ENCODE data around the gene GLUD1.
"Not testable (repeated sequence)": the region's sequence is repeated elsewhere in the genome, so short reads cannot be mapped to it uniquely, and the experiment has no call there.

The GLUD1 gene

GRCh38 chr10:87038786-87039185 lies 55.9 kb downstream of the GLUD1 start:
- no peak for DNase-seq

DNA sequence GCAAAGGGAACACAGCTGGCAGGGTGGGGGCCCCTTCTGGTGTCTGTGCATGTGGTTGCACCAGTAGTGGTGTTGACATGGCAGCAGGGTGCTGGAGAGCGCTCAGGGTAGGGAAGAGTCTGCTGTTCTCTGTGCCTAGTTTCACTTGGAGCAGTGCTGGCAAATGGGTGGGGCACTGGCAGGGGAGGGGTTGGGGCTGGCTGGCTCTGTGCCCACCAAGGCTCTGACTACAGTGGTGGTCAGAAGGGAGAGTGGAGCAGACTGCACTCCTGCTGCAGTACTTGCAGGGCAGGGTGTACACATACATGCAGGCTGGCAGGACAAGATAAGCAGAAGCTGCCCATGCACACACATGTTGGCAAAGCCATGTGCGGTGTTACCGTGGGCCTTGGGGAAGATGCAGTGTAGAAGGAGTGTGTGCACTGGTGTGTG lies 56.3 kb downstream of the GLUD1 start:
- no peak for DNase-seq

GRCh38 chr10:87036623-87037022 lies 58.0 kb downstream of the GLUD1 start:
- DNase-seq: no peak

- DNase-seq: no peak
Observed at GRCh38 chr10:87030912-87031635, 63.6 kb downstream of the GLUD1 start.

DNA sequence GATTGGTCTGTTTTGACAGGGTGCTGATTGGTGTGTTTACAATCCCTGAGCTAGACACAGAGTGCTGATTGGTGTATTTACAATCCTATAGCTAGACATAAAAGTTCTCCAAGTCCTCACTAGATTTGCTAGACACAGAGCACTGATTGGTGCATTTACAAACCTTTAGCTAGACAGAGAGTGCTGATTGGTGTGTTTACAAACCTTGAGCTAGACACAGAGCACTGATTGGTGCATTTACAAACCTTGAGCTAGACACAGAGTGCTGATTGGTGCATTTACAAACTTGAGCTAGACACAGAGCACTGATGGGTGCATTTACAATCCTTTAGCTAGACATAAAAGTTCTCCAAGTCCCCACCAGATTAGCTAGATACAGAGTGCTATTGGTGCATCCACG lies 64.2 kb downstream of the GLUD1 start:
- DNase-seq: not testable (repeated sequence)

GRCh38 chr10:87026747-87027508 lies 67.7 kb downstream of the GLUD1 start:
- not testable (repeated sequence) for DNase-seq

GRCh38 chr10:87025285-87025958 lies 69.2 kb downstream of the GLUD1 start:
- DNase-seq: not testable (repeated sequence)

- not testable (repeated sequence) for DNase-seq
Observed at GRCh38 chr10:87020056-87020455, 74.6 kb downstream of the GLUD1 start, which contains the start of gene FAM25A. TSS of gene FAM25A (plus strand) at chr10:87020294. CDS start at chr10:87020325, 31 bp downstream.

- not testable (repeated sequence) for DNase-seq
Observed at GRCh38 chr10:87019504-87019903, 75.1 kb downstream of the GLUD1 start.

DNA sequence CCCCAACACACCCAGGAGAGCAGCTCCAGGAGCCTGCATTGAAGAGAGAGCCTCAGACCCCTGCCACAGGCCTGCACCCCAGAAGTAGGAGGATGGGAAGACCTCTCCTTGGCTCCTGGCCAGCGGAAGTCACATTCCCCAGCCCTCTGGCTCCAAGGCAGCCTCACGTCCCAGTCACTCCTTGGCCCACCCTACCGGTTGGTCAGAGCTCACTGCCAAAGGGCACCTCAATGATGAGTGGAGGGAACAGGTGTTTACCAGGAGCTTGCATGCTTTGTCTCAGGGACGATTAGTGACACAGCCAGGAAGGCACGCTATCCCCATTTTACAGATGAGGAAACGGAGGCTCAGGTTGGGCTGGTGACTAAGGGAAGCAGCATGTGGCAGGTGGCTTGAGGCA lies 75.6 kb downstream of the GLUD1 start:
- DNase-seq: not testable (repeated sequence)

- not testable (repeated sequence) for DNase-seq
Observed at GRCh38 chr10:87018127-87018526, 76.5 kb downstream of the GLUD1 start.

DNA sequence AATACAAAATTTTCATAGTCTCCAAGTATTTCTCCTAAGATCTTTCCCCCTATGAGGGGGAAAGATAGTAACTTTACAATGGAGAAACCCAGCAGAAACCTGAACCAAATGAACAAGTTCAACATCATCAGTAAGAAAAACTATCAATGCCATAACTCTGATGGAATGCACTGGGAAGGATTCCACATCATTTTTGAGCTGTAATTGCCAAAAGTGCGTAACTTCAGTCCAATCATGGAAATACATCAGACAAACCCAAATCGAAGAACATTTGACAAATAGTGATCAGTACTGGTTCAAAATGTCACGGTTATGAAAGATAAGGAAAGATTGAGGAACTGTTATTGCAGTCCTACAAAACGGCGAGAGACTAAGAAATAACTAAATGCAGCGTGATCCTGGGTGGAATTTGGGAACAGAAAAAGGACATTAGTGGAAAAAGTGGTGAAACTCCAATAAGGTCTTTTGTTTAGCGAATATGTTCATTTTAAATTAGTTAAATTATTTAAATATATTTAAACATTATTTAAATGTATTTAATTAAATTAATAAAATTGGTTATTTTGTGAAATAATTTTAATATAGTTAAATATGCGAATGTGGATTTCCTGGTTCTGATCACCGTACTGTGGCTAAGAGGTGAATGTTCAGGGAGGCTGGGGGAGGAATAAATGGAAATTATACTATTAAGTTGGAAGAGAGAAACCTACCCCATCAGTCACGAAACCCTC lies 79.5 kb downstream of the GLUD1 start:
- not testable (repeated sequence) for DNase-seq

DNA sequence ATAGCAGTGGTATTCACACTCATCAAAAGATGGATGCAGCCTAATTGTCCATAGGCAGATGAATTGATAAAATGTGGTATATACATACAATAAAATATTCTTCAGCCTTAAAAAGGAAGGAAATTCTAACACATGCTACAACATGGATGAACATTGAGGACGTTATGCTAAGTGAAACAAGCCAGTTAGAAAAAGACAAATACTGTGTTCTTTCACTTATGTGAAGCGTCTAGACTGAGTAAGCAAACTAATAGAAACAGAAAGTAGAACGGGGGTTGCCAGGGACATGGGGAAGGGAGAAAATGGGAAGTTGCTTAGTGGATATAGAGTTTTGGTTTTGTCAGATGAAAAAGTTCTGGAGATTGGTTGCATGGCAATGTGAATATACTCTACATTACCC lies 81.1 kb downstream of the GLUD1 start:
- not testable (repeated sequence) for DNase-seq

- DNase-seq: not testable (repeated sequence)
Observed at GRCh38 chr10:87009134-87009696, 85.4 kb downstream of the GLUD1 start.

GRCh38 chr10:87008303-87008702 lies 86.3 kb downstream of the GLUD1 start:
- not testable (repeated sequence) for DNase-seq

- DNase-seq: not testable (repeated sequence)
Observed at GRCh38 chr10:87007674-87008073, 87.0 kb downstream of the GLUD1 start.

DNA sequence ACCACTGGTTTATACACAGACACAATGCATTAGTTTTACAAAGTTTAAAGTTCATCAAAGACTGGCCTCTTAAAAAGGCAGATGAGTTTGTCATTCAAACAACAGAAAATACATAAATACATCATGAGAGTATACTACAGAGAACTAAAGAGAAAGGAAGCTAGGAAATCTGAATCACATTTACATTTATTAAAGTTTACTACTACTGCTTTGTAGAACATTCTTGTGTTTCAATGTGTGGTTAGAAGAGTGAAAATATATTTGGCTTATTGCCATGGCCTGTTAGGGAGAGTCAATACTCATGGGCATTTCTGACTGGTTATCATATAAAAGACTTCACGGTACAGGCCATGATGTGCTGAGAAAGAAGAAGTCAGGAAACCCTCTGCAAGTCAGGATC lies 87.5 kb downstream of the GLUD1 start:
- DNase-seq: not testable (repeated sequence)

GRCh38 chr10:87000491-87000890 lies 94.2 kb downstream of the GLUD1 start:
- no peak for DNase-seq

Measured in NCI-H1694 treated with DMSO at 0.1 percent for 48 hours (cell line).